GM18951 (cell line): ENCODE results near the gene IFNL3.

Experiments
- POLR2A ChIP-seq: IDR thresholded peaks from 4 replicates; pipeline ENCODE4 v1.6.1; 2011; ENCODE audit warnings: mild to moderate bottlenecking; ENCODE audit not compliant: insufficient read length, insufficient read depth; ENCODE audit errors: extremely low read depth
- in situ Hi-C: fragments of 300-500 bp; cut with MboI; formaldehyde crosslinking; loops from one replicate; pipeline ENCODE4 v1.12.0; 2022; ENCODE audit warnings: low sequenced_read_pairs, mixed read lengths, inconsistent platforms; ENCODE audit not compliant: unreplicated experiment

The IFNL3 gene

DNA sequence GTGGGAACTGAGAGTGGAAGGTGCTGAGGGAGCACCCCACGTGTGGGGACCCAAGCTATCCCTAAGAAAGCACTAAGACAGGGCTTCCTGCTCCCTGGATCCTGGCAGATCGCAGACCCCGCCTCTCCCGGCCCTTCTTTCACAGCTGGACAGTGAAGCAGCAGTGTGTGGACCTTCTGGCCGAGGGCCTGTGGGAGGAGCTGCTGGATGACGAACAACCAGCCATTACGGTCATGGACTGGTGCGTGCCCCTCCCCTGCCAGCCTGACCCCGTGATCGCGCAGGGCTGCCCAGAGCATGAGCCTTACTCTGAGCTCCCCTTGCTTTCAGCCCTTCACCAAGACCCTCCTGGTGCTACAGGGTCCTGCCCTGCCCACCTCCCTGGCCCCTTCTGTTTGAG lies 45.8 kb downstream of the IFNL3 start:
- no peak for TF ChIP-seq POLR2A
- in situ Hi-C loops = no loop called here

DNA sequence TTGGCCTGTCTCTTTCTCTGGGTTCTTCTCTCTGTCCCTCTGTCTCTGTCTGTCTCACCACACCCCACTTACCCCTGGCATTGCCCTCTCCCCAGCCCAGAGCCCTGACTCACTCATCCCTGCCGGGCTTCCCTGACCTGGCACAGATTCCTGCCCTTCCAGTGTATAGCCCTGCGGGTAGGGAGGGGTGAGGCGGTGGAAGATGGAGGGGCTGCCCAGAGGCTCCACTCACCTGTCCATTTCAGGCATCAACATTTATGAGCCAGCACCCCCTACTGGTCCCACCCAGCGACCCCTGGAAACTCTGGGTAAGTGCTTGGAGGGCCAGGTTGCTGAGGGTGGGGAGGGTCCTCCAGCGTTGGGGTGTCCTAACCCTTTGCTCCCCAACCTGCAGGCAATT lies 47.0 kb downstream of the IFNL3 start:
- in situ Hi-C loops = no loop called here
- TF ChIP-seq POLR2A = no peak

- no peak for TF ChIP-seq POLR2A
These were observed 47.8 kb downstream of the IFNL3 start, which contains the start of gene NCCRP1 for GRCh38 chr19:39196860-39197562. NCCRP1 (plus strand) TSS chr19:39196964; CDS start chr19:39196983, 19 bp downstream.

GRCh38 chr19:39196320-39196719 lies 48.5 kb downstream of the IFNL3 start:
- no peak for TF ChIP-seq POLR2A
- in situ Hi-C loops = no loop called here

More at GRCh38 chr19:39196860-39197562, 47.8 kb downstream of the IFNL3 start, which contains the start of gene NCCRP1:
- in situ Hi-C loops = no loop called here

DNA sequence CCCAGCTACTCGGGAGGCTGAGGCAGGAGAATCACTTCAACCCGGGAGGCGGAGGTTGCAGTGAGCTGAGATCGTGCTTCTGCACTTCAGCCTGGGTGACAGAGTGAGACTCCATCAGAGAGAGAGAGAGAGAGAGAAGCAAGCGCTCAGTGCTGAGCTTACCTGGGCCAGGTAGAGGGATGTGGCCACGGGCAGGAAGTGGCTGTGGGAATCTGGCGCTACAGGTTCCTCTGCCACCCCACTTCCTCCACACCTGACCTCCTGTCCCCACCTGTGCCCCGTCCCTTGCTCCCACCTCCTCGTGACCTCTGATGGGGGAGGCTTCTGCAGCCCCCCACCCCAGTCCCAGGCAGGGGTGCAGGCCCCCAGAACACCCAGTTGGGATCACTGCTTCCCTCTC lies 49.1 kb downstream of the IFNL3 start:
- no peak for TF ChIP-seq POLR2A
- in situ Hi-C loops = no loop called here

DNA sequence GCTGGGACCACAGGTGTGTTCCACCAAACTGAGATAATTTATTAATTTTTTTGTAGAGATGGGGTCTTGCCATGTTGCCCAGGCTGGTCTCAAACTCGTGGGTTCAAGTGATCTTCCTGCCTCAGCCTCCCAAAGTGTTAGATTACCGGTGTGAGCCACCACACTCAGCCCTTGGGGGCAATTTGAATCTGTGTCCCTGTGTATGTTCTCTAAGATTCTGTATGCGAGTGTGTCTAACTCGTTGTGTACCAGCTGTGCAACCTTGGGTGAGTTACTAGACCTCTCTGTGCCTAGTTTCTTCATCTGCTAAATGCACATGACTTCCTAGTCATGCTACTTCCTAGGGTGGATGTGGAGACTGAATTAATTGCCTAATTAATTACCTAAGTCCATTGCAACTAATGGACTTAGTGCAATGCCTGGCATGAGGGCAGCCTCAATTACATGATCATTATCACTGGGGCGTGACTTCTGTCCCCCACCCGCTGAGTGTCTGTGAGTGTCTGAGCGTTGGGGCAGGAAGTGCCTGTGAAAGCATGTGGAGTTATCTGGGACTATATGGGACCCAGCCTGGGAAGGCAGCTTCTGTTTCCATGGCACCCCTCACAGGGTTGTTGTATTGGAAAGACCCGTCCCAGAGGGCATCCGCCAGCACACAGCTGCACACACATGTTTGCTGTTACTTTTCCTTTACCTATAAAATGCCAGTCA lies 49.8 kb downstream of the IFNL3 start:
- in situ Hi-C loops = no loop called here
- no peak for TF ChIP-seq POLR2A

DNA sequence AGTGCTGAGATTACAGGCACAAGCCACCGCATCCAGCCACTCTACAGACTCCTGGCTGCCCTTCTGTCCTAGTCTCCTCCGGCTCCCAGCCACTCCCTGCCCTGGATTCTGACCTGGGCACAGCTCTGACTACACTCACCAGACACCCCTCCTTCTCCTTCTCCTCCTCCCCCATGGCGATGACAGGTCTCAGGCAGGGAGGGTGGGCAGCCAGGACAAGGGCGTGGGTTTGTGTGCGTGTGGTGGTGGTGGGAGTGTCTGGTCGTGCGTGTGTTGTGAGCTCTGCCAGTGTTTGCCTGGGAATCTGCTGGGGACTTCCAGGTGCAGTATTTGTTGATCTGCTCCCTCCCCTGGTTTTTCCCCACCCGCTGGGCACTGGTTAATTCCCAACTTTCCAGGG lies 51.0 kb downstream of the IFNL3 start:
- no peak for TF ChIP-seq POLR2A
- in situ Hi-C loops = no loop called here
